GM19035 (cell line): ENCODE measurements around the gene RUFY1.
"Not testable (repeated sequence)": the region's sequence is repeated elsewhere in the genome, so short reads cannot be mapped to it uniquely, and the experiment has no call there.

Source experiments
- ATAC-seq: cut with Tn5 transposase; IDR thresholded peaks from one replicate; pipeline ENCODE4 v1.9.1; 2021; ENCODE audit not compliant: unreplicated experiment

Gene RUFY1

GRCh38 chr5:179533907-179534306 is 16.4 kb upstream of the RUFY1 start:
- peak; percentile 60 for ATAC-seq

DNA sequence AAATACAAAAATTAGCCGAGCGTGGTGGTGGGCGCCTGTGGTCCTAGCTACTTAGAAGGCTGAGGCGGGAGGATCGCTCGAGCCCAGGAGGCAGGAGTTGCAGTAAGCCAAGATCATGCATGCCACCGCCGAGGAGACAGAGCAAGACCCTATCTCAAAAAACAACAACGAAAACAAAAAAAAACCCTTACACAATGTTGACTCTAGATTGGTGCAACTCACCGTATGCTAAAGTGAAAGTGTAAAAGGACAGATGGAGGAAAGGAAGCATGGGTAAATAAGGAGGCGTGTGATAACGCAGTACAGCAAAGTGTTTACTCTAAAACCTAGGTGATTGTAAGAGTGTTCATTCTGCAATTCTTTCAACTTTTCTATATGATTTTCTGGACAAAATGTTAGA is 15.9 kb upstream of the RUFY1 start:
- ATAC-seq, result peak; percentile 51

- ATAC-seq, result no peak
Measured at GRCh38 chr5:179536676-179537075, 13.7 kb upstream of the RUFY1 start.

GRCh38 chr5:179542170-179542569 is 8.2 kb upstream of the RUFY1 start:
- no peak for ATAC-seq

- not testable (repeated sequence) for ATAC-seq
Measured at GRCh38 chr5:179543275-179543674, 7.1 kb upstream of the RUFY1 start.

DNA sequence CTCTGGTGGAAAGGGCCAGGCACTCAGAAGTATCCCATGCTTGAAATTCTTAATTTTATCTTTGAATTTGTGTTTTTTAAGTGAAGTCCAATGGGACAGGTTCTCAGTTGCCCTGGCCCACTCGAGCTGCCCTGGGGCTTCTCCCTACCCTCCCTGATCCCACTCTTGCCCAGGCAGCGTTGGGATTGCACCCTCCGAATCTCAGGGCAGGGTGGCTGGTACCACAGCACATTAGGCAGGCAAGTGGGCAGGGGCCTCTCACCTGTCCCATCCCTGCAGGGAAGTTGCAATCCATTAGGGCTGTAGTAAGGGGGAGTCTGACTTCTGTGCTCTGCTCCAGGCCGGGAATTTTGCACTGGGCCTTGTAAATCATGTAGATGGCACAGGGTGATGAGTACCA is 2.7 kb downstream of the RUFY1 start:
- ATAC-seq, result no peak

DNA sequence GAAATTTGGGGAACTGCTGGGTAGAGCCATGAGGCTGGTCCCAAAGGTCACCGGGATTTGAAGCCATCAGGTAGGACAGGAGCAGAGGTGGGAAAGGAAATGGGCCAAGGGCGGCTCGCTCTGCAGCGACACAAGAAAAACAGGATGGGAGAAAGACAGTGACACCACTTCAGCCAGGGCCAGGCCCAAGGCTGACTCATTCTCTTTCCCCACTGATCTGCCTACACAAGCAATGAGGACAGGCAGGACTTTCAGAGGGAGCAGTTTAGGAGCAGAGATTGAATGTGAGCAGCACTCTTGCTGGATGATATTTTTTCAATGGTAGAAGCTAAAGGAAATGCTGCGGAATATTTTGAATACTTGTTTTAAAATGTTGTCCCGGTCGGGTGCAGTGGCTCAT is 3.5 kb downstream of the RUFY1 start:
- ATAC-seq, result no peak

DNA sequence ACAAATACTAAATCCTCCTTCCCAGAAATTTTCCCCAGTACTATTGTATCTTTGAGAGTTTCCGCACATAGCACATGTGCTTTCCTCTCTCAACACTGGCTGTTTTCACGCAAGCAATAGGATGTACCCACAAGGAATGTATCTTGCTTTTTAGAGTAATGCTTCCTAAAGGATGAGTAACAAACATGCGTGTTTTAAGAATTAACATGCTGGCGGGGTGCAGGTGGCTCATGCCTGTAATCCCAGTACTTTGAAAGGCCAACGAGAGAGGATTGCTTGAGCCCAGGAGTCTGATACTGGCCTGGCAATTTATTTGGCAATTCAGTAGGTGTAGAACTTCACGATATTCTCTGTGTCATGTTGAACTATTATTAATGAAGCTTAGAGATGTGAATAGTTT is 4.6 kb downstream of the RUFY1 start:
- no peak for ATAC-seq

DNA sequence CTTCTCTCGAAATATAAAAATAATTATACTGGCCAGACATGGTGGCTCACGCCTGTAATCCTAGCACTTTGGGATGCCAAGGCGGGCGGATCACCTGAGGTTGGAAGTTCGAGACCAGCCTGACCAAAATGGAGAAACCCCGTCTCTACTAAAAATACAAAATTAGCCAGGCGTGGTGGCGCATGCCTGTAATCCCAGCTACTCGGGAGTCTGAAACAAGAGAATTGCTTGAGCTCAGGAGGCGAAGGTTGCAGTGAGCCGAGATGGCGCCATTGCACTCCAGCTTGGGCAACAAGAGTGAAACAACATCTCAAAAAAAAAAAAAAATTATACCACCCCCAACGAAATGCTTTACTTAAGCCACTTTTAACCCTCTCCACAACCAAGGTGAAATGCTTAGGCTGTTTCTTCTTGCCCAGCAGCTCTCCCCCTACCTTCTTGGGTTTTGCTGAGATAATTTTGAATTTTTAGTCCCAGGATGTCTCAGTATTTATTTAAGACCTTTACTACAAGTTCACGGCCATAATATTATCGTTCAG is 8.0 kb downstream of the RUFY1 start:
- ATAC-seq, result not testable (repeated sequence)

DNA sequence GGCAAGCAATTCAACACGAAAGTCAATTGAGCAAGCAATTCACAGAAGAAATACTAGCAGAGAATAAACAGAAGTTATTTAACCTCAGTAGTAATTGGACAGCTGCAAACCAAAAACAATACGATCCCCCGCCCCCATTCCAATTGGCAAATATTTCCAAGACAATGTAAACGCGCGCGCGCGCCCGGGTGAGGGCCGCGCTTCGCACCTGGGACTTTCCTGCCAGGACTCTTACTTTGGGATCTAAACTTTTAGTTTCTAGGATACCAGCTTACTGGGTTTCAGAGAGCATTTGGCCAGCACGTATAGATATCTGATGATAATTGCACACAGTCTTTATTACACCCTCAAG is 8.6 kb downstream of the RUFY1 start:
- ATAC-seq, result peak; percentile 9

DNA sequence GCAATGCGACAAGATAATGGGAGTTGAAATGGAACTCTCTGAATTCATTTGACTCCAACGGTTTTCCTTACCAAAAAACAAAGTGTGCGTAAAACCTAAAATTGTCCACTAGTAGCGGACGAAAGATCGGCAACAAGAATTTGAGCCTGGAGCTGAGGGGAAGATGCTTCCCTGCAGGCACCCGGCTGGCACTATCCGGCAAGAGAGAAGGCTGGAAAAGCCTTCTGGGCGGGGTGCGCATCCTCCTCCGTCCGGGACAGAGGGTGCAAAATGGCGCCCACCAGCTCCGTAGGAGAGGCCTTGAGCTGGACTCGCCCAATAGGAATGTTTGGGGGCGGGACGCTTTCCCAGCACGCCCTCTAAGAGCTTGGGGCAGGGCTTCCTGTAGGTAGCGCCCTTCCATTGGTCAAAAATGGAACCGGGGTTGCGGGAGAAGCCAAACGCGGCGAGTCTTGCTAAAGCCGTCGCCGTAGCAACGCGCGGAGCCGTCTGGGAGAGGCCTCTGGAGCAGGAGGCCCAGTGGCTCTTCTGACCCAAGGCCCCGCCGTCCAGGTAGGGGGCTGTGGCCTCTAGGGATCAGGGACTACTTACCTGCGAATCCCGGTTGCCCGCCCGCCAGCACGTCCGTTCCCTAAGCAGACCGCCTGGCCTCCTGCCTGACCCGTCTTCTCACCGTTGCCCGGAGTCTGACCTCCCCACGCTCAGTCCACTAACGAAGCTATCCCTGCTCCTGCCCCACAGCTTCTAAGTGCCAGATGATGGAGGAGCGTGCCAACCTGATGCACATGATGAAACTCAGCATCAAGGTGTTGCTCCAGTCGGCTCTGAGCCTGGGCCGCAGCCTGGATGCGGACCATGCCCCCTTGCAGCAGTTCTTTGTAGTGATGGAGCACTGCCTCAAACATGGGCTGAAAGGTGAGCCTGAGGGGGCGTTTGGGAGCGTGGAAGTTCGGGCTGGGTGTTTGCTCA is 9.2 kb downstream of the RUFY1 start:
- ATAC-seq, result peak; percentile 99

- no peak for ATAC-seq
Measured at GRCh38 chr5:179564526-179564925, 14.2 kb downstream of the RUFY1 start.

DNA sequence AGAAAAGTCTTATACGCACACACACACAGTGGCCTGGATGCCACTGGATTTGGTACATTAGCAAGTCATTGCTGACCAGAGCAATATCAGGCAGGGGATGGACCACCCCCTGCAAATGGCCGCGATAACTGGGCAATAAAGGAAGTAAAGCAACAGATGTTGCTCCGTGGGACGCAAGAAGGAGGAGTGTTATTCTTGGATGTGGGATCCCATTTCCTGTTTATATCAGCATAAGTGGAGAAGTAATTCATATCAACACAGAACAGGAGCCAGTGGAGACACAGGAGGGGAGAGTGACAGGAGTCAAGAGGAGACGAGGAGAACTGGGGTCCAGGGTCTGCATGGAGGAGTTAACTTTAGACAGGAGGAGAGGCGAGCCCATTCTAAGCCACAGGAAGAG is 18.4 kb downstream of the RUFY1 start:
- no peak for ATAC-seq

GRCh38 chr5:179572386-179572785 is 22.0 kb downstream of the RUFY1 start:
- no peak for ATAC-seq

DNA sequence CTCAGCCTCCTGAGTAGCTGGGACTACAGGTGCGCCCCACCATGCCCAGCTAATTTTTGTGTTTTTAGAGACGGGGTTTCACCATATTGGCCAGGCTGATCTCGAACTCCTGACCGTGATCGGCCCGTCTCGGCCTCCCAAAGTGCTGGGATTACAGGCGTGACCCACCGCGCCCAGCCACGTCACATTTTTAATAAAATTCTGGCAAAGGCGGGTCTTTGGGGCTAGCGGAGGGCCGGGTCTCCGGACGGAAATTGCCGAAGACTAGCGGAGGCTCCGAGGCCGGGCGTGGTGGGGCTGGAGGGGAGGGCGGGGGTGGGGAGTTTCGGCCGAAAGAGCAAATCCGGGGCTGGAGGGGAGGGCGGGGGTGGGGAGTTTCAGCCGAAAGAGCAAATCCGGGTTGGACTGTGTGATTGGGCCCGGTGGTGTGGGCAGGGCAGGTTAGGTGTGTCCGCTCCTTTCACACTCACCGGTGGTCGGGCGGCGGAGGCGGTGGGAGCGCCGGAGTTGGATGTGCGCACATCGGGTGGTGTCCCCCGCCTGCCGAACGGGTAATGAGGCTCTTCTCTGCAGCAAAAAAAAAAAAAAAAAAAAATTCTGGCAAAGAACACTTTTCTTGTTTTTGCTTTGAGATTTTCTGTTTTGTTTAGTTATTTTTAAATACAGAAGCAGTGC is 27.1 kb downstream of the RUFY1 start:
- no peak for ATAC-seq

GRCh38 chr5:179585941-179586401 is 35.6 kb downstream of the RUFY1 start:
- no peak for ATAC-seq

DNA sequence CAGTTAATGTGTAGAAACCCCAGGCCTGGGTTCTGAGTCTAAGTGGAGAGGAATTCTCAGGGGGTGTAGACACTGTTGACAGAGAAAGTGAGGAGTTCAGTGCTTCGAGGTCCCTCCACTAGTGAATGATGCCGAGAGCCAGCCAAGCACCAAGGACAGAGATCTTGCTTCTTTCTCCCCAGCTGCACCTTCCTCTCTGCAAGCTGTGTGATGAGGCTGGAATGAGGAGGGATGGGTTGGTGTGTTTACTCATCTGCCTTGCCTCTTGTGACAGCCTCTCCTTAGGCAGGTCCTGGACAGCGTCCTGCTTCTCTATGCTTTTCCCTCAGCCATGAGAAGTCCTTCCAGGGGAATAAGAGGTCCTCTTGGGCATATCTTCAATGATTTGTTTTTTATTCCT is 37.8 kb downstream of the RUFY1 start:
- no peak for ATAC-seq

- no peak for ATAC-seq
Measured at GRCh38 chr5:179595916-179596315, 45.6 kb downstream of the RUFY1 start.

- ATAC-seq, result no peak
Measured at GRCh38 chr5:179596421-179596820, 46.1 kb downstream of the RUFY1 start.

- ATAC-seq, result no peak
Measured at GRCh38 chr5:179599100-179599499, 48.7 kb downstream of the RUFY1 start.

GRCh38 chr5:179599566-179599965 is 49.2 kb downstream of the RUFY1 start:
- ATAC-seq, result no peak

DNA sequence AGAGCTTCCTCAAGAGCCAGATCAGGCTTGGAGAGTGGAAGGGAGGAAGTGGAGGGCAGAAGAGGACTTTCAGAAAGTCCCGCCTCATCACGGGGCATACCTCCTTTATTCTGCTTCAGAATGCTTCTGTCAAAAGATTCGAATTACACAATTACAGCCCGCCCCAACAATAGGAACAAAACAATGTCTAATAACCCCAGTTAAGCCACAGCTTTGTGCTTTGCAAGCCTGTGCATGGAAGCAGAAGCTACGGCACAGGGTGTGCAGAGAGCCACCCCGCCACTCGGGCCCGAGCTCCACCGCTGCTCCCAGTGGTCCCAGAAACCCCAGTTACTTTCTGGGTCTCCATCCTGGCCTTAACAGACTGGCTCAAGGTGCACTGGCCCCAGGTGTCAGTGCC is 49.6 kb downstream of the RUFY1 start:
- no peak for ATAC-seq
